NCI-H1436 treated with DMSO at 0.1 percent for 48 hours (cell line): Measurements from ENCODE around the gene SURF6.

Experiments used
- DNase-seq: peaks from one replicate; lab custom pipeline; 2025; lab: John Stamatoyannopoulos, UW

SURF6 gene

DNA sequence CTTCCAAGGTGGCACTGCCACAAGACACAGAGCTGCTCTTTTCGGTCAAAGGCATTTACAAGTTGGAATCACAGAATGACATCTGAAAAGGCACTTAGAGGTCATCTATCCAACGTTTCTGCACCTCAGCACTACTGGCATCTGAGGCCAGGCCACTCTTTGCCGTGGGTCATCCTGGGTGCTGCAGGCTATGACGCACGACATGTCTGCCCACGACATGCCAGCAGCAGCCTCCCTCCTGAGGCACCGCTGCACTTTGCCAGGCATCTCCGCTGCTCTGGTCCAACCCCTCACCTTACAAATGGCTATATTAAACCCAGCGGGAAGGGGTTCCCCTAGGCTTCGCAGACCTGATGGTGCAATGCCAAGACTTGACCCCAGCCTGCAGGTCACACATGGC lies 31.8 kb upstream of the SURF6 start:
- no peak for DNase-seq

DNA sequence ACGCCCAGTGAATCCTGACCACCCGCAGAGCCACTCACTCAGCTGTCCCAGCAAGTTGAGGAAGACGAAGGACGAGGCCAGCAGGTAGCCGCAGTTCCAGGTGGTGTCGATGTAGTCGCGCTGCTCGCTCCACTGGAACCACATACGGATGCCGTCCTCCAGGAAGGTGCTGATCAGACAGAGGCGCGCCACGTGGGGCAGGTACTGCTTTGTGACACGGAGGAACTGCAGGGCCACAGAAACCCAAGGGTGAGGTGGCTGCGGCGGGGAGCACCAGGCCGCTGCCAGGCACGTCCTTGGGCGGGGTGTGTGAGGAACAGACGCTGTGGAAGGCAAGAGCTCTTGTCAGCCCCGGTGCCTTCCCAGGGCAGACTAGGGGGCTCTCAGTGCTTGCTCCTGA lies 31.2 kb upstream of the SURF6 start:
- no peak for DNase-seq

DNA sequence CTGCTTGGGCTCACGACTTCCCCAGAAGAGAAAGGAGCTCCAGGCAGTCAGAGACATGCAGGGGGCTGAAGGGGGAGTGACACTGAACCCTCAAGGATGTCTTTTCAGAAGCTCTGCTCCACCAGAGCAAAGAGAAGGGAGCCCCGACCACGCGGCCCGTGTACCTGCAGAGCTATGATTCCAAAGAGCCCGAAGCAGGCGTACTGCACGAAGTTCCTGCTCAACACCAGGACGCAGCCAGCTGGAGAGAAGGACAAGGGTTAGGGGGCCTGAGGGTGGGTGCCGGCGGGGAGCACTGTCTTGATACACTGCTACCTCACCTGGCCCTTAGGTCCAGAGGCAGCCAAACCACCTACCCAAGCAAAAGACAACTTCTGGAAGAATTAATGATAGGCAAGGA lies 30.4 kb upstream of the SURF6 start:
- DNase-seq, result no peak

DNA sequence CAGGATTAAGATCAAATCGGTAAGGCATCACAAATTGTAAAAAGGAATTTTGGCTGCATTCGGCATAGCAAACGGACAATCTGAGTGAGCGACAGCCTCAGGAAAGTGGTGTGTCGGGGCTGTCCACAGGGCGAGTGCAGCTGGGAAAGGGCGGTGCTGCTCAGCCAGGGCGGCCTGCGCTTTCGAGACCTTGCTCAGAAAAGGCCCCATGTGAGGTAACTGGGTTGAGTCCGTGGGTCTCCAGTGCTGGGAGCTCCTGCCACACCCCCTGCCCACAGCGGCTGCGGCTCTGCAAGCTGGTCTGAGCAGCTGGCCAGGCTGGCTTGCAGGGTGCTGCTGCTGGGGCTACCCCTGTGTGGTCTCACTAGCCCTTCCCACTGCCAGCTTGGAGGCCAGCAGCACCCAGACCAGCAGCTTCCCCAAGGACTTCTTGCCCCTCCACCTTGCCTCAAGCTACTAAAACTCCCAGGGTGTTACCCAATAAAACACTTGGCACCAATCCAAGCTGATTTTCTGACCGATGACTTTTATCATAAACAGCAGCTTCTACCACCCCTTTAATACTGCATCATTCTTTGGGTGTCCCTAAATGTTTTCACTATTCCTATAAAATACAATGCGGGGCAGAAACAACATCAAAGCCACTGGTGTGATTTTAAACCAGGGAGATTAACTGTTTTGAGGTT lies 26.5 kb upstream of the SURF6 start:
- no peak for DNase-seq

- no peak for DNase-seq
Measured at GRCh38 chr9:133361507-133362092, 25.6 kb upstream of the SURF6 start.

DNA sequence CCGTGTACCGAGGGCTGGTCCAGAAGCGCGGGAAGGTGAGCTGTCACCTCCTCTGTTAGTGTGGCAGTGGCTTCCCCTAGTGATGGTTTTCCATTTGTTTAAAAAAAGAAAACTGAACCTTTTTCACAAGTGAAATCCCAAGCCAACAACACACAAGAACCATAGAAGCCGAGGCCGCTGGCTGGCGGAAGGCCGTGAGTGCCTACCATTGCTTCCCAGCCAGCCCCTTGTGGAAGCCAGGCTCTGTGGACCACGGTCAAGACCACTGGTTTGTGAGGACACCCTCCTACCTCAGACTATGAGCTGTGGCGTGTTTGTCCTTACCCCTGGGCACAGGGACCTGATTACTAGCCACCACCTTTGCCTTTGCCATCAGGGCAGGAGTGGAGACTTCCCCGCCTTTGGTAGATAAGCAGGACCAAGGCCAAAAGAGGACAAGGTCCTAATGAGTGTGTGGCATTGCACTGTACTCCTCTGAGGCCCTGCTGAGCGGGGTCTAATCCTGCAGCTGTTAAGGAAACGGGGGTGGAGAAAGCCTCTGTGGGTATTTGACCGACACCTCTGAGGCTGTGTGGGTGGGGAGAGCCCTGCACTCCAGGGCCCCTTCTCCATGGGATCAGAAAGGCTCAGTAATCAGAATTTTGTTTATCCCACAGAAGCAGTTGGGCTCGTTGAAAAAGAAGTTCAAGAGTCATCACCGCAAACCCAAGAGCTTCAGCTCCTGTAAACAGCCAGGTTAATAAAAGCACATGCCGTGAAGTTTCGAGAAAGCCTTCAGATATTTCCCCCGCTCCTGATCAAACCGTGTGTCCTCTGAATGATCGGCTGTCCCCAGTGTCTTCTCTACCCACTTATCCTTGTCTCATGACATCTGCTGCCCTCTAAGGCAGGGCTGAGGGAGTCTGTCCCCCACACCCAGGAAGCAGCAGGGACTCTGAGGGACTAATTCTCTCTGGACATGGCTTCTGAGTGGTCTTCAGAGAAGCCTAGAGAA lies 24.7 kb upstream of the SURF6 start:
- no peak for DNase-seq

DNA sequence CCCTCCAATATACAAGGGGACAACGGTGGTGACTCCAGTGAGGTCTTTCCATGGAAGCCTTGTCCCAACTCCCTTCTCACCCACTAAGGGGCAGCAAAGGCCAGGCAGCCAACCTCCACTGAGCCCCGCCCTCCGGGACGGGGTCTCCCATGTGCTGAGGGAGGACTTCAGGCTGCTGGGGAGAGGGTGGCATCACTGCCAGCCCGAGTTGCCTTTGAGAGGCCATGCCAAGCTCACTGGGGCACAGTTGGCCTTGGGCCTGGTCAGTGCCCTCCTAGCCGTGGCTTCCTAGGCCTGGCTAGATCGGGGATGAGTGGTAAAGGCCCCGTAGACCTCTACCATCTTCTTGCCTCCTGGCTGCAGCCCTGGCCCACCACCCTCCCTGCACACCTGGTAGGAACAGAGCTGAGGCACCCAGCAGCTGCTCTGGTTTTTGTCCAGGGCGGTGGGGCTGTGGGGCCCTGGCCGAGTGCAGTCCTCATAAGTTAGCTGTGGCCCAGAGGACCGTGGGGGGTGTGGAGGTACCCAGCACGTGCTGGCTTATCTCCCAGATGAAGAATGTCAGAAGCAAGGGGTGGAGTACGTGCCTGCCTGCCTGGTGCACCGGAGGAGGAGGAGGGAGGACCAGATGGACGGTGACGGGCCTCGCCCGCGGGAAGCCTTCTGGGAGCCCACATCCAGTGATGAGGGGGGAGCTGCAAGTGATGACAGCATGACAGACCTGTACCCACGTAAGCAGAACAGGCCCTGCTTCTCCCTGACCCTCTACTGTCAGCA lies 23.6 kb upstream of the SURF6 start:
- DNase-seq, result no peak

GRCh38 chr9:133357656-133358055 lies 21.7 kb upstream of the SURF6 start:
- no peak for DNase-seq

DNA sequence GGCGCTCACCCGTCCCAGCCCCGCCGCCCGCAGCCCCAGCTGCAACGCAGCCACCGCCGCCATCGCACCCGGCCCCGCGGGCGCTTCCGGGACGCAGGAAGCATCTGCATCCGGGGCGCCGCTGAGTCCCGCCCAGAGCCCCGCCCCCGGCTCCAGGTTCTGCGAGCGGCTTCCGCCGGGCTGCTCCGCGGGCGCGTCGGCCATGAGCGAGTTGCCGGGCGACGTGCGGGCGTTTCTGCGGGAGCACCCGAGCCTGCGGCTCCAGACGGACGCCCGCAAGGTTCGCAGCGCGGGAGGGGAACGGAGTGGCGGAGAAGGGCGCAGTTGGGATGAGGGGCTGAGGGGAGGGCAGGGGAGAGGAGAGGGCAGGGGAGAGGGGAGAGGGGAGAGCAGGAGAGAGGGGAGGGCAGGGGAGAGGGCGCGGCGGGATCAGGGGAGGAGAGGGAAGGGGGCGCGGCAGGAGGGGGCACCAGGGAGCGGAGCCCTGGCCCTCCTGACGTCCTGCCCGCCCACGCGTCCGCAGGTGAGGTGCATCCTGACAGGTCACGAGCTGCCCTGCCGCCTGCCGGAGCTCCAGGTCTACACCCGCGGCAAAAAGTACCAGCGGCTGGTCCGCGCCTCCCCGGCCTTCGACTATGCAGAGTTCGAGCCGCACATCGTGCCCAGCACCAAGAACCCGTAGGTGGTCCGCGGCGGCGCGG lies 20.6 kb upstream of the SURF6 start, which contains the start of the genes SURF1 and SURF2:
Gene SURF1, minus strand, starts transcription at position 97 of the 701 bp plus-strand sequence. Its CDS starts 34 bp downstream, at position 63.
Gene SURF2, plus strand, starts transcription at position 160 of the 701 bp plus-strand sequence. Its CDS starts 43 bp downstream, at position 203.
- DNase-seq, result no peak

GRCh38 chr9:133355881-133356357 lies 19.9 kb upstream of the SURF6 start:
- no peak for DNase-seq

DNA sequence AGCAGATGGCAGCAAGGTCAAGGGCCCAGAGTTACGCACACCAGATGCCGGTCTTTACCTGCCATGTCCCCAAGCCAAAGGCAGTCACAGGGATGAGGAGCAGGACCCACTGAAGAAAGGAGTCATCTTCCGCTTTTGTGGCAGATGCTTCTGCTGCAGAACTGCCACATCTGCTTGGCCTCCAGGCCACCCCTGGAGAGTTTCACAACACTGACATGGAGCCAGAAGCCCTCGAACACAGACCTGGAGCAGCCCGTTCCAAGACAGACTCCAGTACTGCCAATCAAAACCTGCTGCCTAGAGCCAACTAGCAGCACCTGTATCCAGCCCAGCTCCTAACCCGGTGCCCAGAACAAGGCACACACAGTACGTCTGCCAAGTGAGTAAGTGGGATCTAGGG lies 18.8 kb upstream of the SURF6 start:
- no peak for DNase-seq

- no peak for DNase-seq
Measured at GRCh38 chr9:133353548-133353947, 17.6 kb upstream of the SURF6 start.

DNA sequence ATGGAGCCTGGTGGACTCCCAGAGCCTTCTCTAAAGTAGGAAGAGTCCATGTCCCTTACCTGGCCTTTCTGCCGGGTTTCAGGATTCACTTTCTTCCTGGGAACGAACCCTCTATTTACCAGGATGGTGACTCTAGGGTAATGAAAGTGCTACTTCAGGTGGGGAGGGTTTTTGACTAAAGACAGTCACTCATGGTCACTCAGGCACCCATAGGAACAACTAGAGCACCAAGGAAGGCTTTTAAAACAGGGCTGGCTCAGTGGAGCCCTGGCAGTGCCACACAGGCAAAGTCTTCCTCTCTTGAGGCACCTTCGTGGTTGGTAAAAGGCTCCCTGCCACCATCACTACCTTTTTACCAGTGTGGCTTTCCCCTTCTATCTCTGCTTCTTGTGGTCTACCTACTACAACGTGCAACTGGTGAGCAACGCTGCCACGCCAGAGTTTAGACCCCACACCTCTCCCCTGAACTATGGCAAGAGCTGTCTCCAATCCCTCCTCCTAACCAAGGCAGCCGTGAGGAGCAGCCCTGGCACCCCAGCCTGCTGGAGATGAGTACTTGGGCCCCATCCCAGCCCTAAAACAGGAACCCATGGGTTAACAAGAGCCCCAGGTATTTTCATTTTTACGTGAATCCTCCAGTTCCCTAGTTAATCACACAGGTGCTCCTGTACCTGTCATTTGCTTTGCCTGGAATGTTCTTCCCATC lies 16.8 kb upstream of the SURF6 start:
- DNase-seq, result no peak

DNA sequence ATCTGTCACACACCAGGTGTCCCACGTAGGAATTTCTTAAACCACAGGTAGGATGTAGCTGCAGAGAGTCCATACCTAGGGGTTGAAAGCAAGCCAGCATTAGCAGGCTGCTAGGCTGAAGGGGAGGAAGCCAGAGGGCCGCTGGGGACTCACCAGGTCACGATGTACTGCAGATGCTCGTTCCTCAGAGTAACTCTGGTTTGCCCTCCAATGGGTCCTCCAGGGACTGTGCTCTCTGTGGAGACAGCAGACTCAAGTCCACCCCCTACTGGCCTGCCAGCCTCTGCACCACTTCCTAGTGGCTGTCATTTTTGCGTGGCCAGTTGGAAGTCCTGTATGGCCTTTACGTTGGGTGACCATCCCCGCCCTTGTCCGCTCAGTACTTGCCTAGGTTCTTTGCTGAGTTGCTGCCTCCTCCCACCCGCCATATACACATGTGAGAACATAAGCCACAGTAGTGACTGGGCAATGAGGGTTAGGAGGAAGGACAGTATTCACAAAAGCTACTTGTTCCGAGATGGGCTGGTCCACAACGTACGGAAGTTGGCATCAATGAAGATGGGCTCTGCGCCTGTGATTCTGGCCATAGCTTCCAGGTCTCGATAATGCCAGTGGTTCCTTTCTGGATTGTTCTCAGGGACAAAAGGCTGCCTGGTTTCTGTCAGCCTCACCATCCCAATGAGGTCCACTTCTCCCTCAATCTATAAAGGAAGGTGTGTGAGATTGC lies 16.1 kb upstream of the SURF6 start:
- no peak for DNase-seq

- DNase-seq, result no peak
Measured at GRCh38 chr9:133351526-133351907, 15.5 kb upstream of the SURF6 start.

GRCh38 chr9:133349965-133350616 lies 14.1 kb upstream of the SURF6 start:
- no peak for DNase-seq

- no peak for DNase-seq
Measured at GRCh38 chr9:133348718-133349573, 13.0 kb upstream of the SURF6 start.
